A549 (cell line): ENCODE measurements around the gene KRTAP26-1. TPM values are rescaled to one million over a fixed set of nuclear protein-coding genes. Genes with fewer than 3 reads are reported as not detected.

Source experiments
- ATAC-seq, 2 experiments: fragments of 200-7000 bp in 1 of 2; fragments of >200 bp in 1 of 2; cut with Nextera tagmentation in 1 of 2; cut with Tn5 transposase in 1 of 2; 3 replicates each; pipeline versions ENCODE4 v1.8.0 to v1.9.1; 2018 to 2020; ENCODE audit warnings: mild to moderate bottlenecking in 1 of 2, moderate library complexity in 1 of 2
- CTCF ChIA-PET: fragments of 300-600 bp; sonication (Branson Sonifier 250); formaldehyde crosslinking; extraction: SDS; loops from one replicate; lab custom pipeline; 2021; ENCODE audit warnings: antibody characterized with exemption, inconsistent platforms; lab: Yijun Ruan, JAX
- POLR2A ChIA-PET: fragments of 350-600 bp; formaldehyde crosslinking; extraction: SDS; loops from one replicate; lab custom pipeline; 2021; ENCODE audit warnings: antibody characterized with exemption, inconsistent platforms; lab: Yijun Ruan, JAX
- DNase-seq, 2 experiments: peaks; one replicate each; pipeline versions ENCODE4 v3.0.0 to v3.0.0-alpha.2; 2011 to 2016; ENCODE audit warnings: low read depth in 1 of 2, low spot score in 1 of 2
- FAIRE-seq: peaks from 2 replicates; lab custom pipeline; 2011; peaks lifted over from hg19 to GRCh38; lab: Jason Lieb, UNC
- H3K27ac ChIP-seq, 2 experiments: fragments of >200 bp; sonication (Bioruptor Twin); formaldehyde crosslinking; 3 replicates each; pipeline ENCODE4 v1.5.1; 2016 to 2017
- H3K4me1 ChIP-seq: fragments of >200 bp; sonication (Bioruptor Twin); formaldehyde crosslinking; 3 replicates; pipeline ENCODE4 v1.6.1; 2016
- H3K4me2 ChIP-seq: fragments of >200 bp; sonication (Bioruptor Twin); formaldehyde crosslinking; 3 replicates; pipeline ENCODE4 v1.6.1; 2016
- H3K4me3 ChIP-seq: fragments of >200 bp; sonication (Bioruptor Twin); formaldehyde crosslinking; 3 replicates; pipeline ENCODE4 v1.5.1; 2016
- H3K9me3 ChIP-seq: fragments of >200 bp; sonication (Bioruptor Twin); formaldehyde crosslinking; 3 replicates; pipeline ENCODE4 v1.6.1; 2016
- CBX2 ChIP-seq: fragments of 200-600 bp; sonication (generic); IDR thresholded peaks from 2 replicates; pipeline ENCODE4 v1.6.1; 2016; ENCODE audit warnings: low read depth, mild to moderate bottlenecking, borderline replicate concordance
- CBX8 ChIP-seq: fragments of 200-600 bp; sonication (generic); IDR thresholded peaks from 2 replicates; pipeline ENCODE4 v1.6.1; 2016
- CEBPB ChIP-seq, 2 experiments: fragments of >200 bp in 1 of 2; sonication (Bioruptor Twin) in 1 of 2; formaldehyde crosslinking in 1 of 2; IDR thresholded peaks; 2 replicates each; pipeline ENCODE4 v1.6.1; 2012 to 2016
- CHD2 ChIP-seq: fragments of 150-350 bp; IDR thresholded peaks from 2 replicates; pipeline ENCODE4 v1.6.1; 2014; ENCODE audit warnings: low read length; ENCODE audit not compliant: partially characterized antibody
- FOSB ChIP-seq: fragments of 250-450 bp; sonication (Bioruptor Pico); IDR thresholded peaks from 2 replicates; pipeline ENCODE4 v1.5.0; 2020; ENCODE audit warnings: mild to moderate bottlenecking, moderate library complexity
- FOSL2 ChIP-seq, 2 experiments: fragments of 450-650 bp in 1 of 2; fragments of >200 bp in 1 of 2; sonication (Bioruptor Twin) in 1 of 2; formaldehyde crosslinking; IDR thresholded peaks; 2 replicates each; pipeline versions ENCODE4 v1.5.0 to v1.6.1; 2016 to 2020; ENCODE audit warnings: mild to moderate bottlenecking in 1 of 2, moderate library complexity in 1 of 2
- GATA3 ChIP-seq: IDR thresholded peaks from 2 replicates; pipeline ENCODE4 v1.6.1; 2012; ENCODE audit warnings: borderline replicate concordance
- HOXB13 ChIP-seq: fragments of 250-450 bp; sonication (Bioruptor Pico); IDR thresholded peaks from 2 replicates; pipeline ENCODE4 v1.5.0; 2020; ENCODE audit warnings: low read depth, mild to moderate bottlenecking, moderate library complexity
- JUN ChIP-seq, 2 experiments: fragments of >200 bp; sonication (Bioruptor Twin); formaldehyde crosslinking; IDR thresholded peaks; 2 replicates in 1 of 2; 3 replicates in 1 of 2; pipeline ENCODE4 v1.6.1; 2016 to 2017
- KDM1A ChIP-seq: fragments of 200-600 bp; sonication (generic); IDR thresholded peaks from 2 replicates; pipeline ENCODE4 v1.6.1; 2016; ENCODE audit warnings: low read depth, mild to moderate bottlenecking
- MAFK ChIP-seq: fragments of 450-650 bp; IDR thresholded peaks from 2 replicates; pipeline ENCODE4 v1.6.1; 2014; ENCODE audit not compliant: partially characterized antibody
- MAZ ChIP-seq: fragments of 150-350 bp; IDR thresholded peaks from 2 replicates; pipeline ENCODE4 v1.6.1; 2014; ENCODE audit warnings: antibody characterized with exemption, low read depth, low read length, borderline replicate concordance
- MYC ChIP-seq: IDR thresholded peaks from 2 replicates; pipeline ENCODE4 v1.6.1; 2012; ENCODE audit warnings: mild to moderate bottlenecking, inconsistent platforms, low read length, improper control_type of control experiment, borderline replicate concordance
- NPAS2 ChIP-seq: fragments of 250-450 bp; sonication (Bioruptor Pico); IDR thresholded peaks from 2 replicates; pipeline ENCODE4 v1.8.0; 2022; ENCODE audit warnings: mild to moderate bottlenecking, moderate library complexity, borderline replicate concordance
- NR3C1 ChIP-seq: fragments of >200 bp; sonication (Bioruptor Twin); formaldehyde crosslinking; IDR thresholded peaks from 3 replicates; pipeline ENCODE4 v1.6.1; 2017
- POLR2AphosphoS2 ChIP-seq: conservative IDR thresholded peaks from 2 replicates; pipeline ENCODE4 v1.6.1; 2012; ENCODE audit warnings: low read length, improper control_type of control experiment, inconsistent platforms
- RNF2 ChIP-seq: fragments of 200-600 bp; sonication (generic); IDR thresholded peaks from 2 replicates; pipeline ENCODE4 v1.6.1; 2016; ENCODE audit warnings: low read depth, mild to moderate bottlenecking, antibody characterized with exemption, moderate library complexity, borderline replicate concordance
- TFCP2L1 ChIP-seq: fragments of 250-450 bp; sonication (Bioruptor Pico); IDR thresholded peaks from 2 replicates; pipeline ENCODE4 v1.5.0; 2021; ENCODE audit warnings: mild to moderate bottlenecking
- ZC3H11A ChIP-seq: fragments of 450-650 bp; IDR thresholded peaks from 2 replicates; pipeline ENCODE4 v1.6.1; 2014; ENCODE audit warnings: antibody characterized with exemption, mild to moderate bottlenecking
- ZFP36 ChIP-seq: fragments of 450-650 bp; IDR thresholded peaks from 2 replicates; pipeline ENCODE4 v1.6.1; 2014; ENCODE audit warnings: borderline replicate concordance; ENCODE audit not compliant: partially characterized antibody
- ZNF302 ChIP-seq: fragments of 250-450 bp; sonication (Bioruptor Pico); IDR thresholded peaks from 2 replicates; pipeline ENCODE4 v1.9.0; 2021; ENCODE audit warnings: inconsistent platforms, mild to moderate bottlenecking, moderate library complexity
- WGBS: methylation state at CpG from one replicate; pipeline ENCODE4 v1.1.6; 2017; ENCODE audit errors: missing lambda C conversion rate; 5-methylcytosine and 5-hydroxymethylcytosine counted together
- polyA plus RNA-seq, 4 experiments: library from polyadenylated mRNA; depleted of rRNA in 3 of 4; stranded (reverse); fragments of >200 nt; fragmentation: RNase III in 1 of 4; extraction: RNeasy Plus Mini Kit Qiagen cat#74134 plus additional on column Dnase treatment in 1 of 4; gene quantifications; 2 replicates in 3 of 4; 3 replicates in 1 of 4; pipeline ENCODE4 v1.2.3, GENCODE V29; 2011 to 2017
- TF ChIP-seq, protein P1 (sequence below): fragments of 150-350 bp; IDR thresholded peaks from 2 replicates; pipeline ENCODE4 v1.6.1; 2014; ENCODE audit warnings: low read depth, mild to moderate bottlenecking, low read length
- TF ChIP-seq, protein P2 (sequence below): IDR thresholded peaks from 2 replicates; pipeline ENCODE4 v1.6.1; 2012; ENCODE audit warnings: low read depth, borderline replicate concordance
- TF ChIP-seq, protein P3 (sequence below): fragments of 450-650 bp; IDR thresholded peaks from 2 replicates; pipeline ENCODE4 v1.6.1; 2014; ENCODE audit warnings: antibody characterized with exemption
- TF ChIP-seq, protein P4 (sequence below): fragments of >200 bp; sonication (Bioruptor Twin); formaldehyde crosslinking; IDR thresholded peaks from 3 replicates; pipeline ENCODE4 v1.5.1; 2016
- TF ChIP-seq, protein P5 (sequence below): IDR thresholded peaks from 2 replicates; pipeline ENCODE4 v1.6.1; 2012

The KRTAP26-1 gene
- polyA plus RNA-seq, 2 of the 4 experiments (the other 2 are of a cell fraction), result not detected

DNA sequence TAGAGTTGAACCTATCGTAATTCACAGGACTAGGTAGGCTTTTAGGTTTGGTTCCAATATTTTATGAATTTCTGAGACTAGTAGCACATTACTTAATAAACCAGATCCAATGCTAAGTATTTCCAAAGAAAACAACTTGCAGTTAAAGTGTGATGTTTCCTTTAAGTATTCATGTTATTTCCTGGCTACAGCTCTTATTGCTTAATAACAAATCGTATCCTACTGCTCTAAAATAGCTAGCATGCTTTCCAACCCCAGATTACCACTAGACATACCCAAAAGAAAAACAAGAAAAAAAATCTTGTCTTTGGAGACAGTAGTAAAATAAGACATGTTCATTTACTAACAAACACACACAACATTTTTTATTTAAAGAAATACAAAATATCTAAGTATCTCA is 16.5 kb upstream of the KRTAP26-1 start:
- no peaks in the 10 kb centered on the region for H3K4me1 ChIP-seq
- H3K4me3 ChIP-seq, result no peak overlapping the region
- no peak overlapping the region for H3K4me2 ChIP-seq
- H3K9me3 ChIP-seq, result no peaks in the 10 kb centered on the region
- DNase-seq (no peak), FAIRE-seq (no peak), ATAC-seq (no peak)
- H3K27ac ChIP-seq, result no peak overlapping the region
- TF ChIP-seq CHD2, result no peak
- TF ChIP-seq CBX8, result no peak
- TF ChIP-seq, protein P1, sequence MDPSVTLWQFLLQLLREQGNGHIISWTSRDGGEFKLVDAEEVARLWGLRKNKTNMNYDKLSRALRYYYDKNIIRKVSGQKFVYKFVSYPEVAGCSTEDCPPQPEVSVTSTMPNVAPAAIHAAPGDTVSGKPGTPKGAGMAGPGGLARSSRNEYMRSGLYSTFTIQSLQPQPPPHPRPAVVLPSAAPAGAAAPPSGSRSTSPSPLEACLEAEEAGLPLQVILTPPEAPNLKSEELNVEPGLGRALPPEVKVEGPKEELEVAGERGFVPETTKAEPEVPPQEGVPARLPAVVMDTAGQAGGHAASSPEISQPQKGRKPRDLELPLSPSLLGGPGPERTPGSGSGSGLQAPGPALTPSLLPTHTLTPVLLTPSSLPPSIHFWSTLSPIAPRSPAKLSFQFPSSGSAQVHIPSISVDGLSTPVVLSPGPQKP, result no peak
- no peak for TF ChIP-seq KDM1A
- TF ChIP-seq ZC3H11A, result no peak
- TF ChIP-seq TFCP2L1 (CRISPR knock-in tag), result no peak
- TF ChIP-seq, protein P2, sequence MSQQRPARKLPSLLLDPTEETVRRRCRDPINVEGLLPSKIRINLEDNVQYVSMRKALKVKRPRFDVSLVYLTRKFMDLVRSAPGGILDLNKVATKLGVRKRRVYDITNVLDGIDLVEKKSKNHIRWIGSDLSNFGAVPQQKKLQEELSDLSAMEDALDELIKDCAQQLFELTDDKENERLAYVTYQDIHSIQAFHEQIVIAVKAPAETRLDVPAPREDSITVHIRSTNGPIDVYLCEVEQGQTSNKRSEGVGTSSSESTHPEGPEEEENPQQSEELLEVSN, result no peak
- TF ChIP-seq CBX2, result no peak
- 8% methylated on average over 2 of the region's 2 CpGs for WGBS
- ChIA-PET CTCF (no interaction called here), POLR2A (no interaction called here)

DNA sequence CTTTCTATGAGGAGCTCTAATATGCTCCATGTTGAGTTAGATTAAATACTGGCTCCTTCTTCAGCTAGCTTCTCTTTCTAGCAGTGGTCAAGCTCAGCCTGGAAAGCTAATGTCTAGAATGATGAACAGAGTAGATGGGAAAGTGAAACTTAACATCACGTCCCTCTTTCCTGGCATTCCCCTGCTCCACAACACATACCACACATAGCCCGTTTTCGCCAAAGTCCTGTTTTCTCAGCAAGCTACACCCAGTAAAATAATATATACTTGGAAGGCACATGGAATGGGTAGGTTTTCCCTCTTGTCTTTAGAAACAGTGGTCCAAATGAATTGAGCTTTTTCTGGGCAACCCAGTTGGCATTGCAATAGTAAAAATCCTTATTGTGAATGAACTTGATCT is 13.6 kb upstream of the KRTAP26-1 start:
- Histone ChIP-seq H3K4me3 (no peak overlapping the region), H3K9me3 (no peaks in the 10 kb centered on the region), H3K4me2 (no peak overlapping the region), H3K27ac (no peak overlapping the region), H3K4me1 (no peaks in the 10 kb centered on the region)
- POLR2A ChIA-PET, result no interaction called here
- FAIRE-seq (no peak), ATAC-seq (no peak), DNase-seq (no peak)
- TF ChIP-seq MYC (no peak), ZNF302 (no peak), KDM1A (no peak), GATA3 (no peak), MAZ (no peak), HOXB13 (CRISPR knock-in tag) (no peak), RNF2 (no peak), ZFP36 (no peak), FOSB (CRISPR knock-in tag) (no peak), NPAS2 (CRISPR knock-in tag) (no peak), CEBPB (IDR thresholded peaks at IDR 0.05) (no peak), NR3C1 (no peak), FOSL2 (IDR thresholded peaks at IDR 0.05) (no peak), FOSL2 (CRISPR knock-in tag; IDR thresholded peaks at IDR 0.05) (no peak), MAFK (no peak), POLR2AphosphoS2 (no peak), JUN (IDR thresholded peaks at IDR 0.05) (no peak)
- TF ChIP-seq, protein P3, sequence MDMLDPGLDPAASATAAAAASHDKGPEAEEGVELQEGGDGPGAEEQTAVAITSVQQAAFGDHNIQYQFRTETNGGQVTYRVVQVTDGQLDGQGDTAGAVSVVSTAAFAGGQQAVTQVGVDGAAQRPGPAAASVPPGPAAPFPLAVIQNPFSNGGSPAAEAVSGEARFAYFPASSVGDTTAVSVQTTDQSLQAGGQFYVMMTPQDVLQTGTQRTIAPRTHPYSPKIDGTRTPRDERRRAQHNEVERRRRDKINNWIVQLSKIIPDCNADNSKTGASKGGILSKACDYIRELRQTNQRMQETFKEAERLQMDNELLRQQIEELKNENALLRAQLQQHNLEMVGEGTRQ, result no peak
- TF ChIP-seq, protein P4, sequence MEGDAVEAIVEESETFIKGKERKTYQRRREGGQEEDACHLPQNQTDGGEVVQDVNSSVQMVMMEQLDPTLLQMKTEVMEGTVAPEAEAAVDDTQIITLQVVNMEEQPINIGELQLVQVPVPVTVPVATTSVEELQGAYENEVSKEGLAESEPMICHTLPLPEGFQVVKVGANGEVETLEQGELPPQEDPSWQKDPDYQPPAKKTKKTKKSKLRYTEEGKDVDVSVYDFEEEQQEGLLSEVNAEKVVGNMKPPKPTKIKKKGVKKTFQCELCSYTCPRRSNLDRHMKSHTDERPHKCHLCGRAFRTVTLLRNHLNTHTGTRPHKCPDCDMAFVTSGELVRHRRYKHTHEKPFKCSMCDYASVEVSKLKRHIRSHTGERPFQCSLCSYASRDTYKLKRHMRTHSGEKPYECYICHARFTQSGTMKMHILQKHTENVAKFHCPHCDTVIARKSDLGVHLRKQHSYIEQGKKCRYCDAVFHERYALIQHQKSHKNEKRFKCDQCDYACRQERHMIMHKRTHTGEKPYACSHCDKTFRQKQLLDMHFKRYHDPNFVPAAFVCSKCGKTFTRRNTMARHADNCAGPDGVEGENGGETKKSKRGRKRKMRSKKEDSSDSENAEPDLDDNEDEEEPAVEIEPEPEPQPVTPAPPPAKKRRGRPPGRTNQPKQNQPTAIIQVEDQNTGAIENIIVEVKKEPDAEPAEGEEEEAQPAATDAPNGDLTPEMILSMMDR, result no peak
- TF ChIP-seq, protein P5, sequence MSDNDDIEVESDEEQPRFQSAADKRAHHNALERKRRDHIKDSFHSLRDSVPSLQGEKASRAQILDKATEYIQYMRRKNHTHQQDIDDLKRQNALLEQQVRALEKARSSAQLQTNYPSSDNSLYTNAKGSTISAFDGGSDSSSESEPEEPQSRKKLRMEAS, result no peak
- CTCF ChIA-PET, result interaction anchor here (0.9 kb wide), 1 partner anchor 137 kb away, joined by 3 read pairs; no protein-coding TSS in a partner anchor
- 13% methylated on average over 3 of the region's 3 CpGs for WGBS
